Glomerular visceral epithelial cell (primary cell): ENCODE results near the gene SLC25A42.
"Not testable (repeated sequence)": the region's sequence is repeated elsewhere in the genome, so short reads cannot be mapped to it uniquely, and the experiment has no call there.

Experiments used
- DNase-seq: peaks from one replicate; pipeline ENCODE4 v3.0.0-alpha.2; 2016; ENCODE audit errors: extremely low spot score

Gene SLC25A42

DNA sequence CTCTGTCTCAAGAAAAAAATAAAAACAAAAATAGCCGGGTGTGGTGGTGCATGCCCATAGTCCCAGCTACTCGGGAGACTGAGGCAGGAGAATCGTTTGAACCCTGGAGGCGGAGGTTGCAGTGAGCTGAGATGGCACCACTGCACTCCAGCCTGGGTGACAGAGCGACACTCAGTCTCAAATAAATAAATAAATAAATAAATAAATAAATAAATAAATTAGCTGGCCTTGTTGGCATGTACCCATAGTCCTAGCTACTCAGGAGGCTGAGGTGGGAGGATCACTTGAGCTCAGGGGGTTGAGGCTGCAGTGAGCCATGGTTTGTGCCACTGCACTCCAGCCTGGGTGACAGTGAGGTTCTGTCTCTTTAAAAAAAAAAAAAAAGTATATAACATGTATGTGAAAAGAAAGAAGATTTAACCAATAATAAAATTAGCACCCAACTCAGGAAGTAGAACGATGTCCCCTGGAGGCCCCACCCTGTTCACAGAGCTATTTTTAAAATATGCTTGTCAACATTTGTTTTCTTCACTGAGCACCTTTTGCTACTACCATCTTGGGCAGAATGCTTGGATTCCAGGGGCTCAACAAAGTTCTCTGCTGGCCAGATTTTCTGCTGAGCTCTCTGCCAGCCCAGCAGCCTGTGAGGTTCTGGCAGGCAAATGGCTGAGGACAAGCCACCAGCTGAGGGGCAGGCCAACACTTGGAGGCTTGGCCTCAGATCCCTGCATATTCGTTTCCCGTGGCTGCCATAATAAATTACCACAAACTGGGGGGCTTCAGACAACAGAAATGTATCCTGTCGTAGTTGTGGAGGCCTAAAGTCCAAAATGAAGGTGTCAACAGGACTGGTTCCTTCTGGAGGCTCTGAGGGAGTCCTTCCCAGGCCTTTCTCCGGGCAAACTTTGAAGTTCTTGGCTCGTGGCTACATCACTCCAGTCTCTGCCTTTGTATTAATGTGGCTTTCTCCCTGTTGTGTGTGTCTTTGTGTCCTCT, 5.2 kb downstream of the SLC25A42 start:
- DNase-seq = no peak

DNA sequence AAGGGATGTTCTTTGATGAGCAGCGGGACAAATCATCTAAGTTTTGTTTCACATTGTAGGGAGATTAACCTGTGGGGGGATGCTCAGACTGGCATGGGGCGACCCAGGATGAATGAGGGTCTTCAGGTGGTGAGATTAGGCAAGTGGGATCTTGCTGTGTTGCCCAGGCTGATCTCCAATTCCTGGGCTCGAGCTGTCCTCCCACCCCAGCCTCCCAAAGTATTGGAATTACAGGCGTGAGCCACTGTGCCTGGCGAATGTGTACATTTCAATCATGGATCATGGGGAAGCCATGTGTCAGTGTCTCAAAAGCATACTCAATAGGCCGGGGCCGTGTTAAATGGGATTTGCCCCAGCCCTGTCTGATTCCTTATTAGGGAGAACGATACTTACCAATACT, 8.1 kb downstream of the SLC25A42 start:
- no peak for DNase-seq

DNA sequence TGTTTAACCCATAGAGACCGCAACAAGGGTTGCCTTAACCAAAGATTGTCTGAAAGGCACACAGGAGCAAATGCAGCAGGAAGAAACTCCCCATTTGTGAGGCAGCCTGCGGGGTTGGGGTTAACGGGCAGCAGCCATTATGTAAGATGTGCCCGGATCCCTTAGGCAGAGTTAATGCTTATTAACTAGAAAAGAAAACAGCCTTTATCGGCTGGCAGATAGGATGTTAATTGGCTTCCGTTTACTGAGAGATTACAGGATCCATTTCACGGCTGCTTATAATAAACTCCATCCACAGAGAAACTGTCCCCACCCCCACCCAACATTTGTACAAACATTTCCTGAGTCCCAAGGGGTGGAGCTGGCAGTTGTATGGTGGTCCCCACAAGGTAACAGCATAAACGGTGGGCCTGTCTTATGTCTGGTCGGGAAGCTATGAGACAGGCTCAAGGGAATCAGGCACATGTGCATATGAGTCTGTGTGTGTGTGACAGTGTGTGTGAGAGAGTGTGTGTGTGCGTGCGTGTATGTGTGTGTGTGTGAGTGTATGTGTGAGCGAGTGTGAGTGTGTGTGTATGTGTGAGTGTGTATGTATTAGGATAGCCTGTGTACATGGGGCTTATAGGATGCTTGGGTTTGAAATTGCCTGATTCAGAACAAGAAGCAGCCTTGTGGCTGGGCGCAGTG, 10.5 kb downstream of the SLC25A42 start:
- no peak for DNase-seq

DNA sequence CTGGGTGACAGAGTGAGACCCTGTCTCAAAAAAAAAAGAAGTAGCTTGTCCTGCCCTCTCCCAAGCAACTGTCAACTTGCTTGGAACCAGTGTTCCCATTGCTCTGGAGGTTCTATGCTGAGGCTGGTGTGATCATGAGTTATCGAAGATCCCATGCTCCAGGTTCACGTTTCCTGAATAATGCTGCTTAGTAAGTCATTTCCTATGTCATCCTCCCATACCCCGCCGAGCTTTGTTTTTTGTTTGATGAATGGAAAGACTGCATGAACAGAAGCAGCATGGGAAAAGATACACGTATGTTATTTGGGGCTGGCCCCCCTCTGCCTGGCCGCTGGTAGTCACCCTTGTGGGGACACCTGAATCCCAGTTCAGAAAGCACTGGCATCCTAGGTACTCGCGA, 11.3 kb downstream of the SLC25A42 start:
- DNase-seq = no peak

DNA sequence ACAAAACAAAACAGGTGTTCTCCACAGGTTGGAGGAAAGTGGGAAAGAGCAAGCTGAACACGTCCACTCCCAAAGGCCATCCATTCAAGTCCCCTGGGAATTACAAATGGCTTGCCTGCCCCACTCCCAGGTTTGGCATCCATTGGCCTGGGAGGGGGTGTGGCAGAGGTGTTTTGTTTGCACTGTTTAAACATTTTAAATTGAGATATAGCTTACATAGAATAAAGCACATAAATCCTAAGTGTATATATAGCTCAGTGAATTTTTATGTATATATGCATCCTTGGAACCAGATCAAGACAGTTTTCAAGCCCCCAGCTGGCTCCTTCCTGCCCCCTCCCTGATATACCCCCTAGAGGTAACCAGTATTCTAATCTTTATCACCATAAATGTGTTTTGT, 12.7 kb downstream of the SLC25A42 start:
- no peak for DNase-seq

DNA sequence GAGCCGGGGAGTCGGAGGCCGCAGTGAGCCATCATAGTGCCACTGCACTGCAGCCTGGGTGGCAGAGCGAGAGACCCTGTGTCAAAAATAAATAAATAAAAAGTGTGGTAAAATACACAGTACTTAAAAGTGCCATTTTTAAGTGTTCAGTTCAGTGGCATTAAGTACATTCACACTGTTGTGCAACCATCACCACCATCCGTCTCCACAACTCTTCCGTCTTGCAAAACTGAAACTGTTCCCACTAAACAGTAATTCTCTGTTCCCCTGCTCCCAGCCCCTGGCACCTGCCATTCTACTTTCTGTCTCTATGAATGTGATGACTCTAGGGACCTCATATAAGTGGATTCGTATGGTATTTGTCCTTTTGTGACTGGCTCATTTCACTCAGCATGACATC, 13.3 kb downstream of the SLC25A42 start:
- no peak for DNase-seq

DNA sequence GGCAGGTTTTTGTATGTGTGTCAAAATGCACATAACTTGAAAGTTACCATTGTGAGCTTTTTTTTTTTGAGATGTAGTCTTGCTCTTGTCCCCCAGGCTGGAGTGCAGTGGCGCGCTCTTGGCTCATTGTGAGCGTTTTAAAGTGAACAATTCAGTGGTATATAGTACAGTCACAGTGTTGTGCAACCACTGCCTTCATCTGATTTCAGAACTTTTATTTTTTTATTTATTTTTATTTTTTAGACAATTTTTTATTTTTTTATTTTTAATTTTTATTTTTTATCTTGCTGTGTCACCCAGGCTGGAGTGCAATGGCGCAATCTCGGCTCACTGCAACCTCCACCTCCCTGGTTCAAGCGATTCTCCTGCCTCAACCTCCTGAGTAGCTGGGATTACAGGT, 15.0 kb downstream of the SLC25A42 start:
- DNase-seq = no peak

DNA sequence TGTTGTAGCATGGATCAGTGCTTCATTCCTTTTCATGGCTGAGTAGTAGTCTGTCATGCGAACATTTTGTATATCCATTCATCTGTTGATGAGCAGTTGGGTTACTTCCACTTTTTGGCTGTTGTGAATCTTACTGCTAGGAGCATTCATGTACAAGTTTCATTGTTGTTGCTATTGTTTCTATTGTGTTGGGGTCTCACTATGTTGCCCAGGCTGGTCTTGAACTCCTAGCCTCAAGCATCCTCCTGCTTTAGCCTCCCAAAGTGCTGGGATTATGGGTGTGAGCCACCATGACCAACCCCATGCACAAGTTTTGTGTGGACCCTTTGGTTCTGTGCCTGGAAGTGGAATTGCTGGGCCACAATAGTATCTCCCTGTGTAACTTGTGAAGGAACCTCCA, 15.8 kb downstream of the SLC25A42 start:
- no peak for DNase-seq

DNA sequence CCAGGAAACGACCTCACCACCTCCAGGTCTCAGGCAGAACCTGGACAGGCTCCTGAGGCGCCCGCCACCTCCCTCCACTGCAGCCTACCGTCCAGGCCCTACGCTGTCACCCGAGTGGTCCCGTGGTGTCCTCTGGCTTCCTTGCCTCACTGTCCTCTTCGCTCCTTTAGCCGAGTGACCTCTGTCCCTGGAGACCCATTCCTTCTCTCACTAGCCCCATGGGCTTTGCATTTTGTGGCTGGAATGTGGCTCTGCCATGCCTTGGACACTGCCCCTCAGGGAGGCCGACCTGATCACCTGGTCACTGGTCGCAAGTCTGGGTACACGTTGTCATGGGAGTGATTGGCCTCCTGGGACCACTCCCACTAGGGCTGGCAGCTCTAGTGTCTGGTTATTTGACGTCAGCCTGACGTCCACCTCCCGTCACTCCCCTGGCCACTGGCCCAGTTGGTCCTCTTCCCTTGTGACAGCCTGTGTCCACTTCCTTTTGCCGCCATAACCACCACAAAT, 17.9 kb downstream of the SLC25A42 start:
- DNase-seq = no peak

DNA sequence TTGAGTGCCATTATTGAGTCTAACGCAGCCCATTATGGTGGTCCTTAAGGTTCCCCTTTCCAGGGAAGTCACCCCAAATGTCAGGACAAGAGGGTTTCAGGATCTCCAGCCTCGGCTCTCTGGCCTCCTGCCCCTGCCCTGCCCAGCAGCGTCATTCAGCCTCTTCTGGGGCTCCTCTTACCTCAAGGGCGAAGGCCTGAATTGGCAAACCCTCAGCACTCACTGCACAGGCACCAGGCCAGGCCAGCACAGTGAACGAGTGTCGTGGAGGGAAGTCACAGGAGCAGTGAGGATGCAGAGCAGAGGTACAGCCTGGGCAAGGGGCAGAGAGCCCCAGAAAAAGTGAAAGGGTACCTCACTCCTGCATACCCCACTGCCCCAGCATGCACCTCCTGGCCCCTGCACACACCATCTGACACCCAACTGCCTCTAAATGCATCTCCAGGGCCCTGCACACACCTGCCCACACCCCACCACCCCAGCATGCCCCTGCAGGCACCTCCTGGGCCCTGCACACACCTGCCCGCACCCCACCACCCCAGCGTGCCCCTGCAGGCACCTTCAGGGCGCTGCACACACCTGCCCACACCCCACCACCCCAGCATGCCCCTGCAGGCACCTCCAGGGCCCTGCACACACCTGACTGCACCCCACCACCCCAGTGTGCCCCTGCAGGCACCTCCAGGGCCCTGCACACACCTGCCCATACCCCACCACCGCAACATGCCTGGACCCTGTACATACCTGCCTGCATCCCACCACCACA, 19.8 kb downstream of the SLC25A42 start:
- DNase-seq = no peak

DNA sequence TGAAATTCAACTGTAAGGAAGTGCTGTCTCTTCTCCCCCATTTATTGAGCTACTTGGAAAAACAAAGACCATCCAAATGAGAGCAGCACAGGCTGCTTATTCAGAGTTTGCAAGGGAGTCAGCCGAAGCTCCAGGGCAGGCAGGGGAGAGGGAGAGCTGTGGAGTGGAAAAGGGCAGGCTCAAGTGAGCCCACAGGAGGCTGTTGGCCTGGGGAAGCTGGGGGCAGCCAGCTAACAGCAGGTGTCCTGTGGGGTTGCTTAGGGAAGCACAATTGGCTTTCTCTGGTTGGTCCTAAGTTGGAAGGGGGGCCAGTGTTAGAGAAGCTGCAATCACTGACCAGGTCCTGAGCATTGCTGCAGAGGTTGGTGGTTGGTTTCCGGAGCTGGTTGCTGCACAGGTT, 23.9 kb downstream of the SLC25A42 start:
- DNase-seq = no peak

DNA sequence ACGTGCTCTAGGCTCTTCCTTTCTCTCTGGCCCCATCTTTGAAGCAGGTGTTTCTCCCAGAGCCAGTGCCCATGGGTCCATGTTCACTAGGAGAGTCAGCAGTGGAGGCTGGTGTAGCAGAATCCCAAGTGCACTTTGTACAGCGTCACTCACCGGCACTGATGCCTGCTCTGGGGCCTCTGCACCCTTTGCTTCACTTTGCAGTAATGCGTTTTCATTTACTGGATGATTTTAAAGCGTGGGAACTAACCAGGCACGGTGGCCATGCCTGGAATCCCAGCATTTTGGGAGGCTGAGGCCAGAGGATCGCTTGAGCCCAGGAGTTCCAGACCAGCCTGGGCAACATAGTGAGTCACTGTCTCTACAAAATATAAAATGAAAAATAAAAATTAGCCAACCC, 30.7 kb downstream of the SLC25A42 start:
- no peak for DNase-seq

DNA sequence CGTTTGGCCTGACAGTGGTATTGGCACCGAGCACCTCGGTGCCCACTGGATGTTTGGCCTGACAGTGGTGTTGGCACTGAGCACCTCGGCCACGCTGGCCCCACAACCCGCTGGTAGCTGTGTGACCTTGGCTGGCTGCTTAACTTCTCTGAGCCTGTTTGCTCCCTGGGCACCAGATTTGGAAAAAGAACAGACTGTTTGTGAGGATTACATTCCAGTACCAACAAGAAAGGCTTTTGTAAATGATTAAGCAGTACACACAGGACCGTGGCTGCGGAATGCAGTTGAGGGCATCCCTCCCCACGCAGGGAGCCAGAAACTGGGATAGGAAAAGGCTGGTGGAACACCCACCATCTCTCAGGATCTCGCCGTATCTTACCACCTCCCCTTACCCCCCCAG, 31.9 kb downstream of the SLC25A42 start:
- no peak for DNase-seq

DNA sequence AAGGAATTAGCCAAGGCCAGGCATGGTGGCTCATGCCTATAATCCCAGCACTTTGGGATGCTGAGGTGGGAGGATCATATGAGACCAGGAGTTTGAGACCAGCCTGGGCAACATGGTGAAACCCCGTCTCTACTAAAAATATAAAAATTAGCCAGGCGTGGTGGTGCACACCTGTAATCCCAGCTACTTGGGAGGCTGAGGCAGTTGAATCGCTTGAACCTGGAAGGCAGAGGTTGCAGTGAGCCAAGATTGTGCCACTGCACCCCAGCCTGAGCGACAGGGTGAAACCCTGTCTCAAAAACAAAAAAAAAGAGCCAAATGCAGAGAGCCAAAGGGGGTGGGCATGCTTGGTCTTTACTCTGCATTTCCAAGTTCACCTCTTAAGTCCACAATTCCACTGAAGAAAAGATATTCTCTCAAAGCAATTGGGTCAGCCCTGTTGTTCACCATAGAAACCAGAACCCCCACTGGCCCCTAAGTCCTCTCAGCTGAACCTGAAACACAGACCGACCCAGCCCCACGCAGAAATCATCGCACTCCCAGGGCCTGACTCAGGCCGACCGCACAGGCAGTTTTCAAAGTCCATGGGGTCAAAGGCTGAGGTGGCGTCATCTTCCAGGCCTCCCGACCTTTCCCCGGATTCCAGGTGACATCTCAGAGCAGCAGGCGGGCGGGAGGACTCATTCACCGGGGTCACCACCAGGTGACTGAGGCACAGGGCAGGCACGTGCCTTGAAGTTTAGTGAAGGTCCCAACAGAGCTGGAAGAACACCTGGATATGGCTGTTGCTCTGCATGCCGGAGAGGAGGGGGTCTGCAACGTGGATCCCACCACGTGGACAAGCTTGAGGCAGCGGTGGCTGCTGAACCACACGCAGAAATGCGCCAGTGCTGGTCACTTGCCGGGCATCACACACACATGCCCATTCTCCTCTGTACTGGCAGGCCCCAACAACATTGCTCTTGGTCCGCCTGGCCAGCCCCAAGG, 33.1 kb downstream of the SLC25A42 start:
- DNase-seq = no peak

DNA sequence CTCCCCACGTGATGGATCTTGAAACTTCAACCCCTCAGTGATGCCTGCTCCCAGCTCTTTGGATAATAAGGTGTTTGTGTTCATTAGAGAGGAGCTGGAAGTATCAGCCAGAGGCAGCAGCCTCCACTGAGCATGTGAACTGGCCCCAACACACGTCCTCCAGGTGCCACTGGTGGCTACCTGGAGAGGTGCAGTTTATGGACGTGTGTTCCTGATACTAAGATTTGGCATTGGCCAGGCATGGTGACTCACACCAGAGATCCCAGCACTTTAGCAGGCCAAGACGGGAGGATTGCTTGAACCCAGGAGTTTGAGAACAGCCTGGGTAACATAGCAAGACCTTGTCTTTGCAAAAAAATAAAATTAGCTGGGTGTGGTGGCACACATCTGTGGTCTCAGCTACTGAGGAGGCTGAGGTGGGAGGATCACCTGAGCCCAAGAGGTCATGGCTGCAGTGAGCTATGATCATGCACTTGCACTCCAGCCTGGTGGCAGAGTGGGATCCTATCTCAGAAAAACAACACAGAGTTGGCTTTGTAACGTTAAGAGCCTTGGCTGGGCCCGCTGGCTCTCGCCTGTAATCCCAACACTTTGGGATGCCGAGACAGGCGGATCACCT, 34.4 kb downstream of the SLC25A42 start:
- DNase-seq = no peak

DNA sequence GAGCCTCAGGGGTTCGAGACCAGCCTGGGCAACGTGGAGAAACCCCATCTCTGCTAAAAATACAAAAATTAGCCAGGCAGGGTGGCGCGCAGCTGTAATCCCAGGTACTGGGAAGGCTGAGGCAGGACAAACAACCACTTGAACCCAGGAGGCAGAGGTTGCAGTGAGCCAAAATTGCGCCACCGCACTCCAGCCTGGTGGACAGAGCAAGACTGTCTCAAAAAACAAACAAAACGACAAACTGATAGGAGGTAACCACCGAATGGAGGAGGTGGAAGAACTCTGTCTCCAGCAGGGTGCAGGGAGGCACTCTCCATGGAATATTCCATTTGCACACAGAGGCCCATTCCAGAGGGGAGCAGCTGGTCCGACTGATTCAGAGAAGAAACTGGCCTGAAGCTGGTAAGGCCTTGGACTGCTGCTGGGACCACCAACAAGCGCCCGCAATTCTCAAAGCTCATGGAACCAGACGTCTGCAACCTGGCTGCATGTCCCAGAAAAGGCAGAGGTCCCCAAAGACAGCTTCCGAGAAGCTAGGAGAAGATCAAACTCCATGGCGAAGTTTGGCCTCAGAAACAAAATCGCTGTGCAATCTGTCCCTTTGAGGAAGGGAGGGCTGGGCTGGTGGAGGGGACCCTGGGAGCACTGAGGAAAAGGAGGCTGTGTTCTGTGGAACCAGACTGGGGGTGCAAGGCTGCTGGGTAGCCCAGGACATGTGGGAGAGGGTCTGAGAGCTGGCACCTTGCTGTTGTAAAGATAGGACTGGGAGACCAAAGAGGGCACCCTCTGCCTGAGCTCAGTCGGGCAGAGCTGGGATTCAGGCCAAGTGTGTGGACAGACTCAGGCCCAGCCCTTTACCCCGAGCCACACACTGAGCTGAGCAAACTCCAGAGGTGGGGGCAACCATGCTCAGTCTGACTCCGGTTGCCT, 35.2 kb downstream of the SLC25A42 start:
- no peak for DNase-seq

DNA sequence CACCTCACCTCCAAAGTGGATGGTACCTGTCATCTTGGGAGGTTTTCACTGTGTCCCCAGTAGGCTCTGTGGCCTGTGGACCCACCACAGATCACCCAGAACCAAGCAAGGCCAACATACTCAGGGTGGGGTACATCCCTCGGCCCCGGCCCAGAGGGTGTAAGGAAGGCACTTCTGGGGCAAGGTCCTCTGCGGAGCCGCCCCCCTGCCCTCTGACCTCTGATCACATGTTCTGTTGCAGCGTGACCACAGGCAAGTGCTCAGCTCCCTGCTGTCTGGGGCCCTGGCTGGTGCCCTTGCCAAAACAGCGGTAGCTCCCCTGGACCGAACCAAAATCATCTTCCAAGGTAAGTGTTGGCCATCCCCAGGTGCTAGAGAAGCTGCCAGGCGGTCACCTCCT, 37.7 kb downstream of the SLC25A42 start:
- no peak for DNase-seq

DNA sequence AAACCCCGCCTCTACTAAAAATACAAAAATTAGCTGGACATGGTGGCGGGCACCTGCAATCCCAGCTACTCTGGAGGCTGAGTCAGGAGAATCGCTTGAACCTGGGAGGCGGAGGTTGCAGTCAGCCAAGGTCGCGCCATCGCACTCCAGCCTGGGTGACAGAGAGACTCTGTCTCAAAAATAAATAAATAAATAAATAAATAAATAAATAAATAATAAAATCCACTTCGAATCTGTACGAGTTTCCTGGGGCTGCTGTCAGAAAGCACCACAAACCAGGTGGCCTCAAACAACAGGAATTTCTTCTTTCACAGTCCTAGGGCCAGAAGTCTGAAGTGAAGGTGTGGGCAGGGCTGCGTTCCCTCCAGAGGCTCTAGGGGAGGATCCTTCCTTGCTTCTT, 38.8 kb downstream of the SLC25A42 start:
- not testable (repeated sequence) for DNase-seq

DNA sequence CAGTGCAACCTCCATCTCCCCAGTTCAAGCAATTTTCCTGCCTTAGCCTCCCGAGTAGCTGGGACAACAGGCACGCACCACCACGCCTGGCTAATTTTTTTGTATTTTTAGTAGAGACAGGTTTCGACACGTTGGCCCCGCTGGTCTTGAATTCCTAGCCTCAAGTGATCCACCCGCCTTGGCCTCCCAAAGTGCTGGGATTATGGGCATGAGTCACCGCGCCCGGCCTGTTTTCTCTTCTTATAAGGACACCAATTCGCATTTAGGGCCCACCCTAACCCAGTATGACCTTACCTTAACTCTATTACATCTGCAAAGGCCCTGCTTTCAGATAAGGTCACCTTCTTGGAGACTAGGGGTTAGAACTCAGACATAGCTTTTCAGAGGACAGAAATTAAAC, 39.4 kb downstream of the SLC25A42 start:
- DNase-seq = no peak
